NCI-H526 treated with DMSO at 0.1 percent for 48 hours (cell line): ENCODE data around the gene MBD3L2B.

Source experiments
- DNase-seq: peaks from one replicate; lab custom pipeline; 2025; lab: John Stamatoyannopoulos, UW

Gene MBD3L2B

DNA sequence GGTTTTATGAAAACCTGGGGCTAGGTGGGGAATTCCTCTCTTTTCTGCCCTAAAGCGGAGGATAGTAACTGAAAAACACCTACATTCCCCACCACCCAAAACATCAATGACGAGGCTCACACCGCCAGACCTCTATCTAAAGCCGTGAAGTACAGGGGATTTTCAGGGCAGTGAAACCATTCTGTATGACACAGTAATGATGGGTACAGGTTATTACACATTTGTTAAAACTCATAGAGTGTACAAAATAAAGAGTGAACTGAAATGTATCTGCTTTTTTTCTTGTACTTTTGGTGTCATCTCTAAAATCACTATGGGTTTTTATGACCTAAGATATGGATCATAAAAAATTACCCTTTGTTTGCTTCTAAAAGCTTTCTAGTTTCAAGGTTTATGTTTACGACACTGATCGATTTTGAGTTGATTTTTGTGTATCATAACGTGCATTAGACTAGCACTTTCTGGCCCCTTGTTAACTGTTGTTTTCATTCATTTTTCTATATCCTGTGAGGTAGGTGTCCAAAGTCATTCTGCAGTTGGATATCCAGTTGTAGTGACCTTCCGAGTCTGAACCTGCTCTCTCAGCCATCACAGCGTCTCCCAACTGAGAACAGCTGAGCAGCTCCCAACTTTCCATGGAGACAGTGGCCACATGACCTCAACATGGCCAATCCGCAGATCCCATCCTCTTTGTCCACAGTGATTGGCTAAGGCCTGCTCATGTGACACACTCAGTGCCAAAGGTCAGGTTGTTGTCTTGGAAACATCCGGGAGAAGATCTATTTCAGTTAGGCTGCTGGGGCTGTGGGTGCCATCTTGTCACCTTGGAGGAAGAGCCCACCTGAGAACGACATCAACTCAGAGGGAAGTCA lies 10.3 kb downstream of the MBD3L2B start:
- DNase-seq = no peak

DNA sequence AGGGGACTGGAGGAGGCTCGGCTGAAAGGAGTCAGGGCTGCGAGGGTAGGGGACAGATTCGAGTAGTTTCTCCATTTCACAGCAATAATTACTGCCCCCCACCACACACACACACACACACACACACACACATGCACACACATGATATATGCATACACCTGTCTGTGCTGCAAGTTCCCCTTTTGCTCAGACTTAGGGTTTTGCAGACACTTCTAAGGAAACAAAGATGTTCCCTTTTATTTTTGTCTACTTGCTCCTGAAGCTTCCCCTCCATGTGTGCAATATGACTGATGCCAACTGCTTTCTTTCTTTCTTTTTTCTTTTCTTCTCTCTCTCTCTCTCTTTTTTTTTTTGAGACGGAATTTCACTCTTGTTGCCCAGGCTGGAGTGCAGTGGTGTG lies 13.4 kb downstream of the MBD3L2B start:
- no peak for DNase-seq

DNA sequence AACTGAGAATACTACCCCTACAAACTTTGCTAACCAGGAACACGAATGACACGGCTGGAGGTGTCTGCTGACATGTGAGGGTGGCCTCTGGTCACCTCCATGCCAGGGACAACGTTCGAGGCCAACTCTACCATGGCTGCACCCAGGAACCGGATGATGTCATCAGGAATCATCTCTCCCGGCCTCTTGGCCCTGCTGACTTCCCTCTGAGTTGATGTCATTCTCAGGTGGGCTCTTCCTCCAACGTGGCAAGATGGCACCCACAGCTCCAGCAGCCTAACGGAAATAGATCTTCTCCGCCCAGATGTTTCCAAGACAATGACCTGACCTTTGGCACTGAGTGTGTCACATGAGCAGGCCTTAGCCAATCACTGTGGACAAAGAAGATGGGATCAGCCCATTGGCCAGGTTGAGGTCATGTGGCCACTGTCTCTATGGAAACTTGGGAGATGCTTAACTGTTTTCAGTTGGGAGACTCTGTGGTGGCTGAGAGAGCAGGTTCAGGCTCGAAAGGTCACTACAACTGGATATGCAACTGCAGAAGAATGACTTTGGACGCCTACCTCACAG lies 15.0 kb downstream of the MBD3L2B start:
- DNase-seq = no peak

DNA sequence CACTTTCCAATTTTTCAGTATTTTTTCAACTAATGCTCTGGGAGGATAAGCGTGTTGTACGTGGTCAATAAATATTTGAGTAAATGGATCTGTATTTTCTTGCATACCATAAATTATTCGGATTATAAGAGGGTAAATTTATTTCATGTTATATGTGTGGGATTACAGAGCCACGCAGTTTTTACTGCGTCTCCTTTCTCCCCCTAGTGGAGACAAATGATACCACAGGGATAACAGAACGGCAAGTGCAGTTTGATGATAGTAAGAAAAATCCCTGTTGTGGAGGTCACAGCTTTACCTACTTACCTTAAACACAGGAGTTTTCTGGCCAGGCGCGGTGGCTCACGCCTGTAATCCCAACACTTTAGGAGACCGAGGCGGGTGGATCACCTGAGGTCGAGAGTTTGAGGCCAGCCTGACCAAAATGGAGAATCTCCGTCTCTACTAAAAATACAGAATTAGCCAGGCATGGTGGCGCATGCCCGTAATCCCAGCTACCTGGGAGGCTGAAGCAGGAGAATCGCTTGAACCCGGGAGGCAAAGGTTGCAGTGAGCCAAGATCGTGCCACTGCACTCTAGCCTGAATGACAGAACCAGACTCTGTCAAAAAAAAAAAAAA lies 16.8 kb downstream of the MBD3L2B start:
- DNase-seq = no peak

DNA sequence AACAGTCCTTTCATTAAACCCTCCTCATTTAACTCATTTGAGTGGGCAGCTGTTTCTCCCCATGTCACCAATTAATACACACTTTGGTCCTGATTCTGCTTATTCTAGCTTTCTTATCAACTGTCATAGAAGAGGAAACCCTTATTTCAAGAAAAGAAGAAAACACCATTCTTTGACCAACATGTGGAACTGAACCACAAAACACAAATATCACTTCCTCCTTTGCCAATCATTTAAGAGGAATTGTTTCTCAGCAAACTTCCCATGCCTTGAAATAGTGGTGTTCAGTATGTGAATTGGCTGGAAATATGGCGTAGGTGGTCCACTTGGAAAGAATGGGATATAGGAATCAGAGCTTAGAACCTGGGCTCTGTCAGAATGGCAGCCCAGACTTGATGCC lies 20.4 kb downstream of the MBD3L2B start:
- DNase-seq = no peak

DNA sequence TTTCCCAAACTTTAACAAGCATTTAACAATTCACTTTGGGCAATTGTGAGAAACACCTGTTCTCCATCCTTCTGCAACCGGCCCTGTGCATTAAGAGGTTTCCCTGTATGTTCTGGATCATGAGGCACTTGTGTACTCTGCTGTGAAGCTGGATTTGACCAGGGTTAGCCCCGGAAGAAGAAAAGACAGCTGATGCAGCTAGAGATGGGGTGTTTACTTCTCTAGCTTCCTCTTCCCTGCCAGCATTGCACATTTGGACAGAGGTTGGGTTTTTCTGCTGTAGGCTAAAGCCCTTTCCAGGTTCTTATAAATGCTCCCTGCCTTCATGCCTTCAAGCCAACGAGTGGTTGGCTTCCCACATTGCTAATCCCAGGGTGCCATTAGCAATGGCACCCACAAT lies 20.9 kb downstream of the MBD3L2B start:
- no peak for DNase-seq

DNA sequence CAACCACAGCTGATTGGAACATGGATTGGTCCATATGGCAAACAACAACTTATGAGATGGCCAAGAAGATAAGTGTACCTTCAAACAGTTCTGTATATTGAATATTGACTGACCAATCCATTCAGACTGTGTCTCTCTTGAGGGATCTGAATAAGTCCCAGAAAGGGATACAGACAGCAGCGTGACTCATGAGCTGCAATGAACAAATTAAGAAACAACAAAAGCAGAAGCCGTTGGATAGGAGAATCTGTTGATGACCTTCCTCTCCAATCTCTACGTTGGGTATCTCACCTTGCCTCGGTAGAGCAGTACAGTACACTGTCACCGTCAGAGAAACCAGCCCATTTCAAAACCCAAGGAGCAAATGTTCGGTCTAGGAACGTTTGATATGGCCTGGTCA lies 21.3 kb downstream of the MBD3L2B start:
- no peak for DNase-seq

DNA sequence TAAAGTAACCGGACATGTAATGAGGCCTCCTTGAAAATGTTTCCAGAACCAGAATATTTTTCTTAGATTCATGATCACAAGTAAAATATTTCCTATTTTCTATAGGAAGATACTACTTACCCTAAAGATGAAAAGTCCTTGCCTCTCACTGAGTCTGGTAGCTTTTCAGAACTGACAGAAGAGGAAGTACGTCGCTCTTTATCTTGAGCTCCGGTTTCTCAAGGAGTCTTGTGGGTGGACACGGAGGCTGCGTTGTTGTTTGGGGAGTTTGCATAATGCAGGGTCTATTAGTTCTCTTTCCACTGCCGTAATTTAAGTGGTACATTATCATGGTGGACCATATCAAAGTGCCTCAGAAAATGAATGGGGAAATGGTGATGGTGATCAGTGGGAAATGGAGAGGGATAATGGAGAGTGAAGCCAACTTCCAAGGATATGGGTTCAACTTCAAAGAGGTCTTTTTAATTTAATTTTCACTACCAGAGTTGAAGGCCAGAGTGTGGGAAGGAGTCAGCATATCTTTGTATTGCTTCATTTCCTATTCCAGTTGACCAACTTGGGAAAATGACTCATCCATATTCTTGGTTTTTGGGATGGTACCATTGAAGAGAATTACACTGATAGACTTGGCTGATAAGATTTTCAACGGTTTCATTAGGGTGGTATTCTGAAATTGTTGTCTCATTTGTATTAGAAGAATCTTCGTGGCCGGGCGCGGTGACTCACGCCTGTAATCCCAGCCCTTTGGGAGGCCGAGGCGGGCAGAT lies 23.4 kb downstream of the MBD3L2B start:
- DNase-seq = no peak

DNA sequence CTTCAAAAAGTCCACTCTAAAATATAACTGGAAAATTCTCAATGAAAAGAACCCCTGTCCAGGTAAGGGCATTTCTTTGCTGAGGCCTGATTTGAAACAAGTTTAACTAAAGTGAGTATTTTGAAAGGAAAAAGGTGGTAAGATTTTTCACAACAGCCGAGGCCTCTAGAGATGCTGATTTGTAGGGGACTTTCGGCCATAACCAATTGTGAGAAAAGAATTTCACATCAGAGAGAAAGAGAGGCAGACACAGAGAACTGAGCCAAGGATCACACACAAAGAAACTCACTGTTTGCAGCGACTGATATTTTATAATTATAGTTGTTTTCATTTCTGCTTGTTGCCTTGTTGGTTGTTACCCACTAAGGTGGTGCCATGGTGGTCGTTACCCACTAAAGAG lies 24.4 kb downstream of the MBD3L2B start:
- no peak for DNase-seq

DNA sequence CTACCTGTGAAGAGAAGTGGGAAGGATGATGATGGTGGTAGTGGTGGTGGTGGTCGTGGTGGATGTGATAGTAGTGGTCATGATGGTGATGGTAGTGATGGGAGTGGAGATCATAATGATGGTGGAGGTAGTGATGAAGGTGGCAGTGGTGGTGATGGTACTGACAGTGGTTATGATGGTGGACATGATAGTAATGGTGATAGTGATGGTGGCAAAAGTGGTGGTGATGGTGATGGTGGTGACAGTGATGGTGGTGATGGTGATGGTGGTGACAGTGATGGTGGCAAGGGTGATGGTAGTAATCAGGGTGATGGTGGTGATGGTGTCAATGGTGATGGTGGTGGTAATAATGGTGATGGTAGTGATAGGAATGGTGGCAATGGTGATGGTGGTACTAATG lies 26.2 kb downstream of the MBD3L2B start:
- DNase-seq = no peak

DNA sequence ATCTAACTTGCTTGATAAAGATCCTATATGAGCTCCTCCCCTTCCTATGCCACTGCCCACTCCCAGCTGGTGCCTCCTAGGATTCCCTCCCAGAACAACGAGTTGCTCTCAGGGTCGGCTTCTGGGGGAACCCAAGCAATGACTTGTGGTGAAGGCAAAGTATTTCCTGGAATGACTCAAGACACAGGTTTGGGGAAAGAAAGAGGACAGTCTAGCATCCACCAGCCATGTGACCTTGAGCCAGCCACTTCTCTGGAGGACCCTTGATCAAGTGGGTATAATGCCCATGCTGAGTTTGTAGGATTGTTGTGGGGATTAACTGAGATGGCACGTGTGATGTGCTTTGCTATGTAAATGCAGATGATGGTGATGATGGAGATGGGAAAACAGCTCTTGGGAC lies 33.0 kb downstream of the MBD3L2B start:
- no peak for DNase-seq

DNA sequence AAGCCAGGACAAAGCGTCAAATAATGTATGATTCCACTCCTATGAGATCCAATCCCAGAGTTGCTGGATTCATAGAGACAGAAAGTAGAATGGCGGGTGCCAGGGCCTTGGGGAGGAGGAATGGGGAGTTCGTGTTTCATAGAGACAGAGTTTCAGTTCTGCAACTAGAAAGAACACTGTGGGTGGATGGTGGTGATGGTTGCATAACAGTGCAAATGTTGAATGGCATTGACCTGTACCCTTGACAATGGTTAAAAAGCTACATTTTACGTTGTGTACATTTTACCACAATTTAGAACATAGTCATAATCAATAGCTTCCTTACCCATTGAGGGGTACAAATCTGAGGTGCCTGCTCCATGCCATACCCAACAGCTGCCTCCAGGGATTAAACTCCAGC lies 33.4 kb downstream of the MBD3L2B start:
- no peak for DNase-seq

DNA sequence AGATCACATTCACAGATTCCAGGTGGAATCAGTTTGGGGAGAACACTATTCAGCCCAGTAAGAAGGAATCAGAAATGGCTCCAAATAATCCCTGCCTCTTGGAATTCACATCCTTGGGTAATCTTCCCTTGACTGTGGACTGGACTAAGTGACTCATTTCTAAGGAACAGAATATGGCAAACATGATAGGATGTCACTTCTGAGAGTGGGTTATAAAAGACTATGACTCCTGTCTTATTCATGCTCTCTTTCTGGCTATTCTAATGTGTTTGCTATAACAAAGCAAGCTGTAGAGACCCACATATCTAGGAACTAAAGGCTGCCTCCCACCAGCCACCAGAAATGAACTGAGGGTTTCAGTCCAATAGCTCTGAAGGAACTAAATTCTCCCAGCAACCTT lies 37.8 kb downstream of the MBD3L2B start:
- DNase-seq = no peak

DNA sequence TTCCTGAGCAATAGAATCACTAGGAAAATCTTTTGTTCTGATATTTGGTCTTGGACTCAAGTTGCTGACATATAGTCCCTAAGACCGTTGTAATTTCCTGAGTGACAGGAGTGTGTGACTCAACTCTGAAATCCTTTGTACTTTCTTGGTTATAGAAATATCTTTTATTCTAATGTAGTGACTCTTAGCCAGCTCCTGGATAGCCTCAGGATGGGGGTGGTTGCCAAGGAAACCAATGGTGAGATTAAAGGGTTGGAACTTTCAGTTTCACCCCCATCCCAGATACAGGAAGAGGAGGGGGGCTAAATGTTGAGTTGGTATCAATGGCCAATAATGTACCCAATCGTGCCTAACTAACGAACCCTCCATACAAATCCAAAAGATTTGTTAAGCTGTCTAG lies 41.8 kb downstream of the MBD3L2B start:
- DNase-seq = no peak

DNA sequence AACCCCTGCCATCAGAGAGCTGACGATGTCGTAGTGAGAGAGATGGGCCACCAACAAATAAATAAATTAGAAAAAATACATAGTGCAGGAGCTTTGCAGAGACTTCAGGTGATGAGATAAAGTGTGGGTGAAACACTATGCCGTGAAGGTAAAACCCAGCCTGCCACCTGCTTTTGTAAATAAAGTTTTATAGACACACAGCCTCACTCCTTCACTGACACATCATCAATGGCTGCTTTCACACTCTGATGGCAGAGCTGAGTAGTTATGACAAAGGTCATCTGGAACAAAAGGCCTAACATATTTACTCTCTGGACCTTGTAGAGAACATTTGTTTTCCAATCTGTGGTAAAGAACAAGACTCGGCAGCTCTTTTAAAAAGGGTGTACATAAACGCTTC lies 45.0 kb downstream of the MBD3L2B start:
- DNase-seq = no peak

DNA sequence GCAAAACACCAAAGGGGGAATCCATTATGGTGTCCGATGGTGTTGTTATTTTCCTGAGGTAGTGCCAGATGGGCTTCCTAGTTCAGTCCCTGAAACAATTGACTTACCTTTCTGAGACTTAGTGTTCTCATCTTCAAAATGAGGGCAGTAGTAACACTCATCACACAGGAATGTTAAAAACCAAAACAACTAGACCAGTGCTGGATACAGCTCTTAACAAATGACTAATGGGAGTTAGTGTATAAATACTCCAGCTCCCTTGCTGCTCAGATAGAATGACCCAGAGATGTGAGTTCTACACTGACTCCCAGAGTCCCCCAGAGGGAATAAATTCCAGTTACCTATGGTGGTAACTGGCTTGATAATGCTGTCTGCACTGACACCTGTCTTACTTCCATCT lies 49.9 kb downstream of the MBD3L2B start:
- DNase-seq = no peak

DNA sequence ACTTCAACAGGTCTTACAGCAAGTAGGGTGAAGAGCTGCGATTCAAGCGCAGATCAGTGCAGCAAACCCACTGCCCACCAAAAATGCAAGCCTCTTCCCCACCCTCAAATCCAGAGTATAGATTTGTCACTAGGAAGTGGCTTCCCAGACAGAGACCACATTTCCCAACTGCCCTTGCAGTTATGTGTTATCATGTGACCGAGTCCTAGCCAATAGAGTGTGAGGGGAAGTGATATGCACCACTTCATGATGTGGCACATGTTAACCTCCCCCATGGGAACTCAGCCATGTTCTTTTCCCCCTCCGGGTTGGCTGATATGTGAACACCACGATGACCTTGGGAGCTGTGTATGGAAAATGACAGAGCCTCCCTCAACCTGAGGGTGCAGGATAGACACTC lies 50.8 kb downstream of the MBD3L2B start:
- no peak for DNase-seq

DNA sequence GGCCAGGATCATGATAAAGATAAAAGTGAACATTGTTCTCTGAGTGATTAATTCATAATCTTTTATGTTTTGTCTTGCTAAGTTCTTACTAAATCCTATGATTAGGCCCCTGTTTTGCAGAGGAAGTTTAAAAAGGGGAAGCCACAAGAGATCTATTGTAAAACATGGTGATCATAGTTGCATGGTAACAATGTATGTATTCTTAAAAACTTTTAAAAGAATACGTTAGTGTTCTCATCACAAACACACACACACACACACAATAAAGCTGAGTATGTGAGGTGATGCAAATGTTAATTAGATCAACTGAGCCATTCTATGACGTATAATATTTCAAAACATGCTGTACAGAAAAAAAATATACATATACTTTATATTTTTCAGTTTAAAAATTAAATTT lies 51.2 kb downstream of the MBD3L2B start:
- DNase-seq = no peak

DNA sequence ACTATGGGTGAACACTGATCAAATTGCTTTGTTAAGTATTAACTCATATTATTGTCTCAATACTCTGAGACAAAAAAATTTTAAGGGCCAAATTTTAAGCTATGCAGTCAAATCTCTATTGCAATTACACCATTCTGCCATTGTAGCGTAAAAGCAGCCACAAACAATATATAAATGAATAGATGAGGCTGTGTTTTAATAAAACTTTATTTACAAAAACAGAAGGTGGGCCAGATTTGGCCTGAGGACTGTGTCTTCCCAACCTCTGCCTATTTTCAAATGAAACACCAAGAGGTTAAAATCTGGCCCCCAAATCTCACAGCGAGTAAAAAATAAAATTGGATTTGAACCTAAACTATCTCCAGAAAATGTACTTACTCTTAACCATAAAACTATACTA lies 51.7 kb downstream of the MBD3L2B start:
- DNase-seq = no peak
